Gastroesophageal sphincter (tissue), 4 donors: ENCODE data around the gene CNTNAP2. TPM values are rescaled to one million over a fixed set of nuclear protein-coding genes. Genes with fewer than 3 reads are reported as not detected.

Experiments
- ATAC-seq: fragments of 150-250 bp; one replicate; pipeline ENCODE4 v1.9.1; 2016; ENCODE audit warnings: mild to moderate bottlenecking, moderate library complexity
- H3K27ac ChIP-seq, 4 donors: fragments of 200-600 bp; sonication (generic) in 3 of 4; 1 replicate in 3 of 4; 2 replicates in 1 of 4; pipeline ENCODE4 v1.5.1; 2016 to 2019
- H3K27me3 ChIP-seq: fragments of 200-600 bp; sonication (generic); one replicate; pipeline ENCODE4 v1.5.1; 2019
- H3K36me3 ChIP-seq, 2 donors: fragments of 200-600 bp; sonication (generic); one replicate each; pipeline ENCODE4 v1.5.1; 2019; ENCODE audit warnings: control low read depth in 1 of 2
- H3K4me1 ChIP-seq, 3 donors: fragments of 200-600 bp; sonication (generic); 1 replicate in 2 of 3; 2 replicates in 1 of 3; pipeline ENCODE4 v1.5.1; 2016 to 2019; ENCODE audit warnings: control low read depth in 2 of 3
- H3K4me3 ChIP-seq, 2 donors: fragments of 200-600 bp; sonication (generic); one replicate each; pipeline ENCODE4 v1.5.1; 2019; ENCODE audit warnings: mild to moderate bottlenecking in 1 of 2, moderate library complexity in 1 of 2
- H3K9me3 ChIP-seq, 3 donors: fragments of 200-600 bp; sonication (generic); one replicate each; pipeline ENCODE4 v1.5.1; 2017 to 2019; ENCODE audit warnings: control low read depth in 2 of 3
- EP300 ChIP-seq: sonication (generic); formaldehyde crosslinking; IDR thresholded peaks from one replicate; pipeline ENCODE4 v1.6.1; 2017; ENCODE audit warnings: antibody characterized with exemption, mild to moderate bottlenecking
- POLR2A ChIP-seq, 2 donors: fragments of 450-650 bp; IDR thresholded peaks; one replicate each; pipeline ENCODE4 v1.6.1; 2017; ENCODE audit warnings: antibody characterized with exemption in 2 of 2, mild to moderate bottlenecking in 2 of 2, moderate library complexity in 1 of 2
- POLR2AphosphoS5 ChIP-seq: sonication (generic); formaldehyde crosslinking; IDR thresholded peaks from one replicate; pipeline ENCODE4 v1.6.1; 2017; ENCODE audit warnings: antibody characterized with exemption
- WGBS, 2 donors: methylation state at CpG; one replicate each; pipeline ENCODE4 v1.1.5; 2018; ENCODE audit warnings: low coverage in 1 of 2; 5-methylcytosine and 5-hydroxymethylcytosine counted together
- total RNA-seq, 4 donors: library from RNA; depleted of rRNA; stranded (reverse); fragments of >200 nt; gene quantifications; one replicate each; pipeline ENCODE4 v1.1.0, GENCODE V29; 2016
- TF ChIP-seq, protein P1 (sequence below), 4 experiments: fragments of 200-600 bp in 2 of 4; fragments of 450-650 bp in 2 of 4; sonication (generic) in 1 of 4; IDR thresholded peaks; one replicate each; pipeline ENCODE4 v1.5.1; 2017 to 2019; ENCODE audit warnings: antibody characterized with exemption in 4 of 4, mild to moderate bottlenecking in 2 of 4, moderate library complexity in 2 of 4

Gene CNTNAP2
- total RNA-seq, 4 donors from 2014 or later, result 1.5 to 8.9 (median 3.2) TPM

- no peak for ATAC-seq
- no peak overlapping the region for H3K27ac ChIP-seq
- TF ChIP-seq POLR2A (IDR thresholded peaks at IDR 0.05), result no peak
- no peak for TF ChIP-seq POLR2AphosphoS5
- TF ChIP-seq, protein P1, sequence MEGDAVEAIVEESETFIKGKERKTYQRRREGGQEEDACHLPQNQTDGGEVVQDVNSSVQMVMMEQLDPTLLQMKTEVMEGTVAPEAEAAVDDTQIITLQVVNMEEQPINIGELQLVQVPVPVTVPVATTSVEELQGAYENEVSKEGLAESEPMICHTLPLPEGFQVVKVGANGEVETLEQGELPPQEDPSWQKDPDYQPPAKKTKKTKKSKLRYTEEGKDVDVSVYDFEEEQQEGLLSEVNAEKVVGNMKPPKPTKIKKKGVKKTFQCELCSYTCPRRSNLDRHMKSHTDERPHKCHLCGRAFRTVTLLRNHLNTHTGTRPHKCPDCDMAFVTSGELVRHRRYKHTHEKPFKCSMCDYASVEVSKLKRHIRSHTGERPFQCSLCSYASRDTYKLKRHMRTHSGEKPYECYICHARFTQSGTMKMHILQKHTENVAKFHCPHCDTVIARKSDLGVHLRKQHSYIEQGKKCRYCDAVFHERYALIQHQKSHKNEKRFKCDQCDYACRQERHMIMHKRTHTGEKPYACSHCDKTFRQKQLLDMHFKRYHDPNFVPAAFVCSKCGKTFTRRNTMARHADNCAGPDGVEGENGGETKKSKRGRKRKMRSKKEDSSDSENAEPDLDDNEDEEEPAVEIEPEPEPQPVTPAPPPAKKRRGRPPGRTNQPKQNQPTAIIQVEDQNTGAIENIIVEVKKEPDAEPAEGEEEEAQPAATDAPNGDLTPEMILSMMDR (IDR thresholded peaks at IDR 0.05), result no peak
- no peak for TF ChIP-seq EP300
- H3K36me3 ChIP-seq, result no peaks in the 10 kb centered on the region
- no peaks in the 10 kb centered on the region for H3K9me3 ChIP-seq
- H3K4me3 ChIP-seq, result no peak overlapping the region
- 89 to 98% methylated on average over 4 of the region's 4 CpGs for WGBS, 2 donors
- no peaks in the 10 kb centered on the region for H3K4me1 ChIP-seq
- no peaks in the 10 kb centered on the region for H3K27me3 ChIP-seq
Measured at GRCh38 chr7:147363101-147363500, 1246.5 kb downstream of the CNTNAP2 start.

GRCh38 chr7:147376192-147376591 lies 1259.6 kb downstream of the CNTNAP2 start:
- no peak for TF ChIP-seq EP300
- TF ChIP-seq, protein P1 (IDR thresholded peaks at IDR 0.05), result no peak
- no peak for TF ChIP-seq POLR2A (IDR thresholded peaks at IDR 0.05)
- no peak for TF ChIP-seq POLR2AphosphoS5
- Histone ChIP-seq H3K27ac (no peak overlapping the region), H3K36me3 (no peaks in the 10 kb centered on the region), H3K4me1 (no peaks in the 10 kb centered on the region), H3K4me3 (no peak overlapping the region), H3K27me3 (no peaks in the 10 kb centered on the region), H3K9me3 (no peaks in the 10 kb centered on the region)
- ATAC-seq, result no peak
- 58 to 81% methylated on average over 5 of the region's 5 CpGs for WGBS, 2 donors

GRCh38 chr7:147380926-147381325 lies 1264.3 kb downstream of the CNTNAP2 start:
- ATAC-seq, result no peak
- Histone ChIP-seq H3K9me3 (no peaks in the 10 kb centered on the region), H3K27ac (no peak overlapping the region), H3K36me3 (no peaks in the 10 kb centered on the region), H3K4me1 (no peaks in the 10 kb centered on the region), H3K4me3 (no peak overlapping the region), H3K27me3 (no peaks in the 10 kb centered on the region)
- 63 to 64% methylated on average over 5 of the region's 5 CpGs for WGBS, 2 donors
- TF ChIP-seq POLR2AphosphoS5, result no peak

DNA sequence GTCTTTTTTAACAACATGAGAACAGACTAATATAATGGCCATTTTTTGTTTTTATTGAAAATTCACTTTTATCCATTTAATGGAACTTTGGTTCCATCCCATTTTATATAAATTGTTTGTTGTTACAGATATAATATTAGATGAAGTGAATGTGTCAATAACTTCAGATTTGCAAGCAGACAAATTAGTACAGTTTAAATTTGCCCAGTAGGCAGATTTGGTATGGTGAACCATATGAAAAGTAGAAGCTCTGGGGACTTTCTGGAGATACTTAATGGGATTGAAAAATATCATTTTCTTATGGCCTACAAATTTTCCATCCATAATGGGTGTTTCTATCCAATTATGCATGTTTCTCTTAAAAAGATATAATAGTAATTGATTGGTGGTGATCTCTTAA lies 1277.7 kb downstream of the CNTNAP2 start:
- no peak overlapping the region for H3K27ac ChIP-seq
- ATAC-seq, result no peak
- H3K4me3 ChIP-seq, result no peak overlapping the region
- TF ChIP-seq EP300 (no peak), POLR2AphosphoS5 (no peak), POLR2A (IDR thresholded peaks at IDR 0.05) (no peak)
- TF ChIP-seq, protein P1 (IDR thresholded peaks at IDR 0.05), result no peak
- no peaks in the 10 kb centered on the region for H3K36me3 ChIP-seq
- peaks cover 0 to 14% (median 0%) of the 10 kb centered on the region in 3 donors for H3K9me3 ChIP-seq
- H3K4me1 ChIP-seq, result no peaks in the 10 kb centered on the region
- H3K27me3 ChIP-seq, result no peaks in the 10 kb centered on the region

GRCh38 chr7:147400221-147400689 lies 1283.7 kb downstream of the CNTNAP2 start:
- Histone ChIP-seq H3K27ac (no peak overlapping the region), H3K4me1 (no peaks in the 10 kb centered on the region), H3K9me3 (no peaks in the 10 kb centered on the region), H3K36me3 (no peaks in the 10 kb centered on the region), H3K27me3 (no peaks in the 10 kb centered on the region), H3K4me3 (peak overlapping the region in 1 of 2 donors; percentile 19)
- no peak for TF ChIP-seq POLR2A (IDR thresholded peaks at IDR 0.05)
- TF ChIP-seq EP300, result no peak
- TF ChIP-seq, protein P1 (IDR thresholded peaks at IDR 0.05), result no peak
- no peak for TF ChIP-seq POLR2AphosphoS5
- 23 to 60% methylated on average over 3 of the region's 3 CpGs for WGBS, 2 donors
- peak; percentile 50 for ATAC-seq
